SIG-M5 treated with dmso at 0.1 percent for 504 hours (cell line): ENCODE data around the gene FLT3LG.

Experiments
- DNase-seq: peaks from one replicate; lab custom pipeline; 2025; ENCODE audit not compliant: unreplicated experiment; lab: John Stamatoyannopoulos, UW

FLT3LG gene

DNA sequence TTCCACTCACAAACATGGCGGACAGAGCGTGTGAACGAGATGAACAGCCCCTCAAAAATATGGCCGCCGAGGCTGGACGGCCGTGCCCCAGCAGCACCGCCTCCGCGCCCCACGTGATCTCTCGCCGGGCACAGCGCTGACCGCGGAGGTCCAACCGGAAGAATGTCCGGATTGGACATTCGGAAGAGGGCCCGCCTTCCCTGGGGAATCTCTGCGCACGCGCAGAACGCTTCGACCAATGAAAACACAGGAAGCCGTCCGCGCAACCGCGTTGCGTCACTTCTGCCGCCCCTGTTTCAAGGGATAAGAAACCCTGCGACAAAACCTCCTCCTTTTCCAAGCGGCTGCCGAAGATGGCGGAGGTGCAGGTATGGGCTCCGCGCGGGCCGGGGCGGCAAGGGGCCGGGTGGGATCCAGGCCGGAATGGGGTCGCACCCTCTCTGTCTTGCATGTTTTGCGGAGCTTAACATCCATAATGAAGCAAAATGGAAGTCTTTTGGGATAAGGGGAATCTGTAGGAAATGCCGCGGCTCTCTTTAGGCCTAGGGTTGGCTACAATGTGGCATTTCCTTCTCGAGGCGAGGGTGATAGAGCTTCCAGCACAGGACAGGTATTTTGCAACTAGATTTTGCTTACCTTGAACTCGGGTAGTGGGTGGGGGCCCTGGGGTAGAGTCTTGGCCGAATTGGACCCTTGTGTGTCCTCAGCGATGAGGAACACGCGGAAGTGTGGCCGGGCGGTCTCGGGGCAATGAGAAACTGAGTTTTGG lies 13.4 kb downstream of the FLT3LG start, which contains the start of gene RPL13A:
Gene RPL13A (plus strand): TSS at position 332 of the 769 bp plus-strand sequence. CDS start 22 bp downstream, at position 354.
- DNase-seq = peak; percentile 96

DNA sequence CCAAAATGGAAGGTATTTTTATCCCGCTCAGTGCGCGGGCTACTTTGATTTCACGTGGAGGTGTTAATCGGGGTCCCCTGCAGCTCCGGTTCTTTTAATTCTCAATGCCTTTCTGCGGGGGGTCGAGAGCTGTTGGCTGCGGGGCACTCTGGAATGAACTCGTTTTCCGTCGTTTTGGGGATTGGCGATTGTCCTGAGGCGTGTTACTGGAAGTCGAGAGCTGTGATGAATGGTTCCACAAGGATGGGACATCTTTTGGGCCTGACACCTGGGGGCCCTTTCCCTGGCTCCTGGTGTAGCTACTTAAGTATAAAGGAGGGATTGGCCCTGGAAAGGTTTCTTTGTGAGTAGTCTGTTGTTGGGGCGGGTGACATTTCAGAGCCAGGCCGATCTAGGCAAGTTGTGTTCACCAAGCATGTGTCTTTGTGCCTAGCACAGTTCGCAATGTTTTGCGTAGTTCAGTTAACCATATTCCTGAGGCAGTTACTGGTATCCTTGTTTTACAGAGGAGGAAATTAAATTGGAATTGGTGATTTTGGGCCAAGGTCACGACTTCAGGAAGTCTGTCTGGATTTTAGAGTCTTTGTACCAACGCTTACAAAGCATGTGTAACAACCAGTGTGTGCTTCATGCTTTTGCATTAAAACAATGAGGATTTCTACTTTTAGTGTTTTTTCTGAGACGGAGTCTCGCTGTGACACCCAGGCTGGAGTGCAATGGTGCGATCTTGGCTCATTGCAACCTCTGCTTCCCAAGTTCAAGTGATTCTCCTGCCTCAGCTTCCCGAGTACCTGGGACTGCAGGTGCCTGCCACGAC lies 14.2 kb downstream of the FLT3LG start:
- DNase-seq = peak; percentile 38

GRCh38 chr19:49488863-49489537 lies 15.0 kb downstream of the FLT3LG start:
- no peak for DNase-seq

DNA sequence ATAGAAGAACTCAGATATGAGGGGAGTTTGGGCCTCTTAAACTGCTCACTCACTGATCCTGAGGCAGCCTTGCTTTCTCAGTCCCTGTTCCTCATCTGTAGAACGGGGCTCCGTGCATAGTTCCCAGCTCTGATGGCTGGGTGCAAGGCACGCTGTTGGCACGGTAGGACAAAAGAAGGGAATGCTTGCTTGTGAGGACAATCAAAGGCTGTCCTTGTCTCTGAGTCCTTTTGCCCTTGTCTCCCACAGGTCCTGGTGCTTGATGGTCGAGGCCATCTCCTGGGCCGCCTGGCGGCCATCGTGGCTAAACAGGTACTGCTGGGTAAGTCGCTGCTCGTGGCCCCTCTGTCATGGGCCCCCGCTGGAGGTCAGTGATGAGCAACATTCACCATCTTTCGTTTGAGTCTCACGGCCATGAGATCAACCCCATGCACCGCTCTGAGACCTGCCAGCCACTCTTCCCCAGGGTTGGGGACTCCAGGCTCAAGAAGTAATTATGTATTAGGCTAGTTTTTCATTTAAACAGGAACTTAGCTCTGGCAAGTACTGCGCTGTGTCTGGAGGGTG lies 15.7 kb downstream of the FLT3LG start:
- peak; percentile 46 for DNase-seq

DNA sequence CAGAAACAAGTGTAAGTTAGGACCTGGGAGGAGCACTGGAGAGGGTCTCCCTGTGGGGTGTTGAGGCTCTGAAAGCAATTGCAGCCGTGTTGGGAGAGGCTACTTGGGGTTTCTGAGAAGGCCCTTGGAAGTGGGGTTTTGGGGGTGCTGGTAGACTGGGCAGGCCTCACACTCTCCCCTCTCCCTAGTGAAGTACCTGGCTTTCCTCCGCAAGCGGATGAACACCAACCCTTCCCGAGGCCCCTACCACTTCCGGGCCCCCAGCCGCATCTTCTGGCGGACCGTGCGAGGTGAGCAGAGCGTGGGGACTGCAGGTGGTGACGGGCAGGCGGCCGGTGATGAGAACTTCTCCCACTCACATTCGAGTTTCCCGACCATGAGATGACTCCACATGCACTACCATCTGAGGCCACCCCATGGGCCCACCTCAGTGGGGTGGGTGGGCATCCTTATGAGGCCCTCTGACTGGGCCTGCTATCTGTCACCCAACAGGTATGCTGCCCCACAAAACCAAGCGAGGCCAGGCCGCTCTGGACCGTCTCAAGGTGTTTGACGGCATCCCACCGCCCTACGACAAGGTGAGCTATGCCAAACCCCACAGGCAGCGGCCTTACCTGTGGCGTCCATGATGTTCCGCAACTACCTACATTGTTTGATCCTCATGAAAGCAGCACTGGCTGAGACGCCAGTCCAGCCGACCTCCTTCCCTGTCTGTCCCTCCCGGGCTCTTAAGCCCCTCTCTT lies 16.4 kb downstream of the FLT3LG start:
- DNase-seq = no peak

DNA sequence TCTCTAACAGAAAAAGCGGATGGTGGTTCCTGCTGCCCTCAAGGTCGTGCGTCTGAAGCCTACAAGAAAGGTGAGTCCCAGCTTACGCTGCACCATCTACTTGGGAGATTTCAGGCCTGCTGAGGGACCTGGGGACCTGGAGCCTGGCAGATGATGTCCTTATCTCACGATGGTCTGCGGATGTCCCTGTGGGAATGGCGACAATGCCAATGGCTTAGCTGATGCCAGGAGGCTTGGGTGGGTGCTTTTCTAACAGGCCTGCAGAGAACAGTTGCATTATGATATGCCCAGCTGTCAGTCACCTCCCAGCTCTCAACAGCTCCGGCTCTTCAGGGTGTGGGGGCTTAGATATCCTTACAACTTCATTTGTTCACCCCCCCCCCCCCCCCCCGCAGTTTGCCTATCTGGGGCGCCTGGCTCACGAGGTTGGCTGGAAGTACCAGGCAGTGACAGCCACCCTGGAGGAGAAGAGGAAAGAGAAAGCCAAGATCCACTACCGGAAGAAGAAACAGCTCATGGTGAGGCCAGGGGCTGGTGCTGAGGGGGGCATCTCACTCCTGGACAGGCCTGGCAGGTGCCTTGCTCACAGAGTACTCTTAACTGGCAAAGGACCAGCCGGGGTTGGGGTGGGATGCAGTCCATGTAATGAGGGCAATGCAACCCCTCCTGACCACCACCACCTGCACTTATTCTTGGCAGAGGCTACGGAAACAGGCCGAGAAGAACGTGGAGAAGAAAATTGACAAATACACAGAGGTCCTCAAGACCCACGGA lies 17.2 kb downstream of the FLT3LG start:
- no peak for DNase-seq

- DNase-seq = no peak
Measured at GRCh38 chr19:49491804-49492572, 18.0 kb downstream of the FLT3LG start.

- DNase-seq = peak; percentile 55
Measured at GRCh38 chr19:49492573-49493405, 18.8 kb downstream of the FLT3LG start.

DNA sequence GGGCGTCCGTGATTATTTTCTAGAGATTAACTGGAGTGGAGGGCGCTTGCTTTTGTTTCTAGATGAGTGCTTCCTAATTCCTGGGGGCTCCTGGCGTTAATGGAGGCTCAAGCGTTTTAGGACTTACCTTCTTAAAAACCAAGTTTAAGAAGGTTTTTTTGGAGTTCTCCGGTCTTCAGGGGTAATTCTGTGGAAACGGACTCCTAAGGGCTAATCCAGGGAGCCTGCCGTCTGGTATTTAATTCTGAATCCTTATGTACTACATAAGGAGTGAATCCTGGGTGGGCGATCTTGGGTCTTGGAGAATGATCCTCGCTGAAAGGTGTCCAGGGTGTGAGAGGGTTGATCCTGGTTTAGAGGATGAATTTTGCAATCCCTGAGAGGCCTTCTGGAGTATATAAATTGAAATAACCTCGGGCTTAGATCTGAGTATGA lies 22.6 kb downstream of the FLT3LG start:
- DNase-seq = no peak

DNA sequence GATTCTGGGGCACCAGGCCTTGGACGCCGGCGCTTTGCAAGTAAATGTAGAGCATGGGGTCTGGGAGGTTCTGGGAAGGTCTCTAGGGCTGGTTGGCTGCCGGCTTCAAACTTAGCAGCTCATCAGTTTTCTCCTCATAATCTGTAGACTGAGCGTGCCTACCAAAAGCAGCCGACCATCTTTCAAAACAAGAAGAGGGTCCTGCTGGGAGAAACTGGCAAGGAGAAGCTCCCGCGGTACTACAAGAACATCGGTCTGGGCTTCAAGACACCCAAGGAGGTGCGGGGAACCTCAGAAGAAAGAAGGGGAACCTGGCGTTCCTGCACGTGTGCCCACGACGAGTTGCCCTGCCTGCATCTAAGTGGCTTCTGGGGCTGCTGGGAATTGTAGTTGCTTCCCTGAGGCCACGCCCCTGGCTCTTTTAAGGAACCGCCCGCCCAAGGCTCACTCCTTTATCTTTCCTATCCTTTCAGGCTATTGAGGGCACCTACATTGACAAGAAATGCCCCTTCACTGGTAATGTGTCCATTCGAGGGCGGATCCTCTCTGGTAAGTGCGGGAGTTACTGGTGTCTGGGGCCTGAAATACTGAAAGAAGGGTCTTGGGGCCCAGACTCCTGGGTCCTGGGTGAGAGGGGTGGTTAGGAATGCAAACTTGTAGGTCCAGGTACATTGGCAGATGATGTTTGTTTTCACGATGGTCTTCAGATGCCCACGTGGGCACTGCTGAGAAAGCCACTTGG lies 23.2 kb downstream of the FLT3LG start:
- peak; percentile 90 for DNase-seq

DNA sequence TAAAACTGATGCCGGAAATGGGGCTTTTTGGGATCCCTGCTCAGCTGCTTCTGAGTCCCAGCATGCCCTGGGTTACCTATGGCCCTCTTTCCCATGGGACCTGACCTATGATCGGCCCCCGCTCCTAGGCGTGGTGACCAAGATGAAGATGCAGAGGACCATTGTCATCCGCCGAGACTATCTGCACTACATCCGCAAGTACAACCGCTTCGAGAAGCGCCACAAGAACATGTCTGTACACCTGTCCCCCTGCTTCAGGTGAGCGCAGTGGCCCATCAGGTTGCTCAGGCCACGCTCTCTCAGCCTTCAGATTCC lies 23.7 kb downstream of the FLT3LG start:
- DNase-seq = no peak

DNA sequence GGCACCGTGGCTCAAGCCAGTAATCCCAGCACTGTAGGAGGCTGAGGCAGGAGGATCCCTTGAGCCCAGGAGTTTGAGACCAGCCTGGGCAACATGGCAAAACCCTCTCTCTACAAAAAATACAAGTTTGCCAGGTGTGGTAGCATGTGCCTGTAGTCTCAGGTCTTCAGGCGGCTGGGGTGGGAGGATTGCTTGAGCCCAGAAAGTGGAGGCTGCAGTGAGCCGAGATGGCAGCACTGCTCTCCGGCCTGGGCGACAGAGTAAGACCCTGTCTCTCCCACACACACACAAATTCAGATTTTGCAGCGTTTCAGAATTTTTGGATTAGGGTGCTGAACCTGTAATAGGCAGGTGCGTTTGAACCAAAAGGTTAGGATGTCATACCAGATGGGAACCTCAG lies 24.5 kb downstream of the FLT3LG start:
- DNase-seq = no peak

DNA sequence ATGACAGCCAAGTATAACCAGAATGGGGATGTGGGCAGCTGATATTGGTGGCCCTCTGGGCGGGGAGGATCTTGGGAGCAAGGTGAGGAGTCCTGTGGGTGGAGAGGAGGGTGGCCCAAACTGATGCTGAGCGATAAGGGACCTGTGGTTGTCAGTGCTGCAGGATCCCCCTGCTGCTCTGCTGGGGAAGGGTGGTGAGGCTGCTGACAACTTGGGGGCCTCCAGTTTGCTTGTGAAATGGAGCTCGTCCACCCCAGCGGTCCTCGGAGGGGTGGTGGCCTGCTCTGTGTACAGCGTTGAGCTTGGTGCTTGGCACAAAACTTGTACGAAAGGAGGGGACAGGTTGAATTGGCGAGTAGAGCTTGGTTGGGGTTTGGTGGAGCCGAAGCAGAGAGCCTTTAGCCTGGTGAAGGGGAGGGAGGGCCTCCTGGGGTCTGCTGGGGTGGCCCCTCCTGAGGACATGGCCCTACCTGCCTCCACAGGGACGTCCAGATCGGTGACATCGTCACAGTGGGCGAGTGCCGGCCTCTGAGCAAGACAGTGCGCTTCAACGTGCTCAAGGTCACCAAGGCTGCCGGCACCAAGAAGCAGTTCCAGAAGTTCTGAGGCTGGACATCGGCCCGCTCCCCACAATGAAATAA lies 25.1 kb downstream of the FLT3LG start:
- no peak for DNase-seq

DNA sequence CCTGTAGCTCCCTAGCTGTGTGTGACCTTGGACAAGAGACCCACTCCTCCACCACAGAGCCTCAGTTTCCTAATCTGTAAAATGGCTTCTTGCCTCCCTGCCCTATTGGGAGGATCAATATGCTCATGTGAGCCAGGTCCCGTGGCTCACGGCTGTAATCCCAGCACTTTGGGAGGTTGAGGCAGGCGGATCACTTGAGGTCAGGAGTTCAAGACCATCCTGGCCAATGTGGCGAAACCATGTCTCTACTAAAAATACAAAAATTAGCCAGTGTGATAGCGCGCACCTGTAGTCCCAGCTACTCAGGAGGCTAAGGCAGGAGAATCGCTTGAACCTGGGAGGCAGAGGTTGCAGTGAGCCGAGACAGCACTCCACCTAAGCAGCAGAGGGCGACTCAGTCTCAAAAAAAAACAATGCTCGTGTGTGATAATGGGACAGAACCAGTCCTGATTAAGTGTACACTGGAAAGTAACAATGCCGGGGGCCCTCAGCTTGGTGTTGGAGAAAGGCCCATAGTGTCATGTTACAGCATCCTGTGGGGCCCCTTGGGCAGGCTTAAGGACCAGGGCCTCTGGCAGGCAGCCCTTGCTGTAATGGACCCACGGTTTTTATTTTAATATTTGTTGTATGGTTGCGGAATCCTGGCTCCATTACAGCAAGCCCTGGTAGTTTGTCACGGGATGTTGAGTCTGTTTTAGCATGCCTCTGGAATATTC lies 29.0 kb downstream of the FLT3LG start:
- DNase-seq = peak; percentile 62

DNA sequence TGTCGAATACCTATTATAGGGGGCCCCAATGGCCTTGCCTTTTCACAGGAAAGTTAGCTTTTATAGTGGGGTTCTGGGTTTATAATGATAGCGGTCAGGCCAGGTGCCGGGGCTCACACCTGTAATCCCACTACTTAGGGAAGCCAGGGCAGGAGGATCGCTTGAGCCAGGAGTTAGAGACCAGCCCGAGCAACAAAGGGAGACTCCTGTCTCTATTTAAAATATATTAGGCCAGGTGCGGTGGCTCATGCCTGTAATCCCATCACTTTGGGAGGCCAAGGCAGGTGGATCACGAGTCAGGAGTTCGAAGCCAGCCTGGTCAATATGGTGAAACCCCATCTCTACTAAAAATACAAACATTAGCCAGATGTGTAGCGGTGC lies 29.6 kb downstream of the FLT3LG start:
- DNase-seq = no peak

GRCh38 chr19:49506575-49507105 lies 32.6 kb downstream of the FLT3LG start:
- peak; percentile 86 for DNase-seq
